AML-193 (cell line): ENCODE data around the gene STK36.

Source experiments
- DNase-seq, 2 experiments: peaks; one replicate each; lab custom pipeline; 2025; lab: John Stamatoyannopoulos, UW

STK36 gene

DNA sequence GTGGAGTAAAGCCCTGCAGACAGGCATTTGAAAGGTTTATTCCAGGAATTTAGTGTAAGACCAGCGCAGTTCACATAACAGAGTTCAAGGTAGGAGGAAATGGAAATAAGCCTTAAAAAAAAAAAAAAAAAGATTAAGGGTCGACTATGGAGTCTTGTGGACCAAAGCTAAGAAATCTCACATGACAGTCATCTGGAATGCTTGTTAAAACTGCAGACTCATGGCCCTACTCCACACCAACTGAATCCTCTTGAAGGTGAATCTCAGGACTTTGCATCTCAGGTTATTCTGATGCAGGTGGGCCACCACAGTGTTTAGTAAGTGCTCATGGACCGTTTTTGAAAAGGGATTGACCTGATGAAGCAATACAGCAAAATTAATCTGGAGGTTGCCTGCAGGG, 47.6 kb downstream of the STK36 start:
- DNase-seq, result no peak

DNA sequence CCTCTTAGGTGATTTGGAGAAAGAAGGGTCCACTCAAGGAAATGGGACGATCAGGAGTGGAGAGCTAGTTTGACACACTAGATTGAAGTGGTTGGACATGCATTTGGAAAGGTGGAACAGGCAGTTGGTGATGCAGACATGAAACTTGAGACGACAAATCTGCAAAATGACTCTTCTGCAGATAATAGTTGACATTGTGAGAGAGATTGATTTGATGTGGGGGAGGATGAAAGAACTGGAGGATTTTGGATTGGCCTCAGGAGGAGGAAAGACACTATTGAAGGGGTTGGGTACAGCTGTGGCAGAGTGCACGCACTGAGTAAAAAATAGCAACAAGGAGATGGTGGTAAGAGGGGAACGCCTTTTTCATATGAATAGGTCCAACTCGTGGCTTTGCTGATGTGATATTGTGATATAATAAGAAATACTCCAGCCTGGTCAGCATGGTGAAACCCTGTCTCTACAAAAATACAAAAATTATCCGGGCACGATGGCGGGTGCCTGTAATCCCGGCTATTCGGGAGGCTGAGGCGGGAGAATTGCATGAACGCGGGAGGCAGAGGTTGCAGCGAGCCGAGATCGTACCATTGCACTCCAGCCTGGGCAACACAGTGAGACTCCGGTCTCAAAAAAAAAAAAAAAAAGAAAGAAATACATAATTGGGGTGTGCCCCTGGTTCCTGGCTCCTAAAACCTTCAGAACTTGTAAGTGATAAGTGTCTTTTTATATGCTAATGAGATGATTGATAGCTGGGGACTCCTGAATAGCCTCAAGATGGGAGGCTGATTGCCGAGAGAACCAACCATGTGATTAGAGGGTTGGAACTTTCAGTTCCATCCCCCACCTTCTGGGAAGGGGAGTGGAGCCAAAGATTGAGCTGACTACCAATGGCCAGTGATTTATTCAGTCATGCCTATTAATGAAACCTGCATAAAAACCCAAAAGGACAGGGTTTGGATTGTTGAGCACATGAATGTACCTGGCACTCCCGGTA, 48.5 kb downstream of the STK36 start:
- no peak for DNase-seq

DNA sequence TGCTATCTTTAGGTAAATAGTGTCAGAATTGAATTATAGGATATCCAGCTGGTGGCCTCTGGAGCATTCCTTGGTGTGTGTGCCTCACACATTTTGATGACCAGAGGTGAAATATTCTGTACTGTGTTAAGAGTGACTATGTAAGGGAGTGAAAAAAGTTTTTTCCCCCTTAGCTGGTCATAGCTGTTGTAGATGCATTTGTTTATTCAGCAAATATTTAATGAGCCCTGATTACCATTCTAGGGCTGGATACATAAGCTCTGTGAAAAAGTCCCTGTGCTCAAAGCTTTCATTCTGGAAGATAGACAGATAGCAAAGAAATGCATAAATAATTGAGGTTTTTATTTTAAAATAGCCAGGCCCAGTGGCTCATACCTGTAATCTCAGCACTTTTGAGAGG, 49.6 kb downstream of the STK36 start:
- no peak for DNase-seq

DNA sequence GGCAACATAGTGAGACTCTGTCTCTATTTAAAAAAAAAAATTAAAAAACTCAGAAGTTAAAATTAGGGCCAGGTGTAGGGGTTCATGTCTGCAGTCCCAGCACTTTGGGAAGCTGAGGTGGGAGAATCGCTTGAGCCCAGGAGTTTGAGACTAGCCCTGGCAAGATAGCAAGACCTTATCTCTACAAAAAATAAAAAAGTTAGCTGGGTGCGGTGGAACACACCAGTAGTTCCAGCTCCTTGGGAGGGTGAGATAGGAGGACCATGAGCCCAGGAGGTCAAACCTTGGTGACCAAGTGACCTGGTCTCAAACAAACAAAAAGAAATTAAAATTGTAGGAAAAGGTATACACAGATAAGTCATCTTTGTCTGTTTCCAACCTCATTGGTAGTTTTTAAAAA, 50.0 kb downstream of the STK36 start:
- DNase-seq, result no peak

DNA sequence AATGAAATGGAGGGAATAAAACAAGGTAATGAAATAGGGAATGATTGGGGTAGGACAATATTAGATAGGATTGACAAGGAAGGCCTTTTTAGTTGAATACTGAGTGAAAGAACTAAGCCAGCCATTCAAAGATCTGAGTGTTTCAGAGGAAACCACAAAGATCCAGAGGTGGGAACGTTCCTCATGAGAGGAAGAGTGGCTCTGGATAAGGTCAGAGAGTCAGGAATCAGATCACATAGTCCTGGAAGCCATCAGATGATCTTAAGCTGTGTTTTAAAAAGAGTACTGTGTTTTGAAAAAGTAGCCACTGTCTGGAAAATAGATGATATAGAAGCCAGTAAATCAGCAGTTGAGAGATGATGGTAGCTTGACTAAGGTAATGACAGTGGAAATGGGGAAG, 50.5 kb downstream of the STK36 start:
- DNase-seq, result no peak

DNA sequence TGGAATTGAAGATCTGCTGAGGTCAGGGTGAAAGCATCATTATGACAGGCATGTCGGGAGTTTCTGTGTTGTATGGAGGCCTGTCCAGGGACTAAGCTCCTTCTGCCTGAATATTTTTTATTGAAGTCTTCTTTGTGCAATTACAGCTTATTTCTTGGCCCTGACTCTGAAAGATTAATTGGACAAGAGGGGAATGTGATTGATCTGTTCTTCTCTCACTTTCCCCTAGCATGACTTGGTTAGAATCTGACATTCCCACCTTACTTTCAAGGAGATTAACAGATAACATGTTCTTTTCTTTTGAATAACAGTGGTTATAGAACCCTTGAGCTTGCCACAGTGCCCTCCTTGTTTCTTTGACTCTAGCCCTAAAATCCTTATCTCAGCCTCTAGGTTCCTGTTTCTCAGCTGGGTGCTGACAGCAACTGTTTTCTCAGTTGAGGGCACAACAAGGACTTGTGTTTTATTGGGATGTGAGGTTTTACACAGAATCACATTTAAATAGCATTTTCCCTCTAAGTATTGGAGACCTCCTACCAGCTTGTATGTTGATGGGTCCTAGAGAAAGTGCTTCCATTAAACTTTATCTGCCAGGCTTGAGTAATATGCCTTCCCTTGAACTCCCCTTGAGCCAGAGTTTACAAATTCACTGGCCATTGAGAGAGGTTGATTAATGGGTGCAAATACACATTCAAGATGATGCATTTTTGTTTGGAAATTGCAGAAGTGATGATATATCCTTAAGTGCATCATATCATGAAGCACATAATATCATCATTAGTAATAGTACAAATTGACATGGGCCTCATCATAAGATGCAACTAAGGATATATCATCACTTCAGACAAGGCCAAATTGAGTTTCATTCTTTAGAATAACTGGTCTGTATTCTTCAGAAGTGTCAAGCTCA, 51.2 kb downstream of the STK36 start:
- peak in 1 of 2 experiments; percentile 8 for DNase-seq

DNA sequence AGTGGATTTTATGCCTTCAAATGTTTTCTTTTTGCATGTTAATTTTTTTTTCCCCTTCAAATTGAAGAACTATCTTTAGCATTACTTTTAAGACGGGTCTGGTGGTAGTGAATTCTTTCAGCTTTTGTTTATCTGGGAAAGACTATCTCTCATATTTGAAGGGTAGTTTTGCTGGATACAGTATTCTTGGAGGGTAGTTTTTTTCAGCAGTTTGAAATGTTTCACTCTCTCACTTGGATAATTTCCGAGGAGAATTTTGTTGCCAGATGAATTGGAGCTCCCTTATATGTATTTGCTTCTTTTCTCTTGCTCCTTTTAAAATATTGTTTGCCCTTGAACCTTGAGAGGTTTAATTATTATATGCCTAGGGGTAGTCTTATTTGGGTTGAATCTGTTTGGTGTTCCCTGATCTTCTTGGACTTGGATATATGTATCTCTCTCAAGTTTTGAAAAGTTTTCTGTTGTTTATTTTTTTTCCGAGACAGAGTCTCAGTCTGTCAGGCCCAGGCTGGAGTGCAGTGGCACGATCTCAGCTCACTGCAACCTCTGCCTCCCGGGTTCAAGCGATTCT, 54.2 kb downstream of the STK36 start:
- no peak for DNase-seq

DNA sequence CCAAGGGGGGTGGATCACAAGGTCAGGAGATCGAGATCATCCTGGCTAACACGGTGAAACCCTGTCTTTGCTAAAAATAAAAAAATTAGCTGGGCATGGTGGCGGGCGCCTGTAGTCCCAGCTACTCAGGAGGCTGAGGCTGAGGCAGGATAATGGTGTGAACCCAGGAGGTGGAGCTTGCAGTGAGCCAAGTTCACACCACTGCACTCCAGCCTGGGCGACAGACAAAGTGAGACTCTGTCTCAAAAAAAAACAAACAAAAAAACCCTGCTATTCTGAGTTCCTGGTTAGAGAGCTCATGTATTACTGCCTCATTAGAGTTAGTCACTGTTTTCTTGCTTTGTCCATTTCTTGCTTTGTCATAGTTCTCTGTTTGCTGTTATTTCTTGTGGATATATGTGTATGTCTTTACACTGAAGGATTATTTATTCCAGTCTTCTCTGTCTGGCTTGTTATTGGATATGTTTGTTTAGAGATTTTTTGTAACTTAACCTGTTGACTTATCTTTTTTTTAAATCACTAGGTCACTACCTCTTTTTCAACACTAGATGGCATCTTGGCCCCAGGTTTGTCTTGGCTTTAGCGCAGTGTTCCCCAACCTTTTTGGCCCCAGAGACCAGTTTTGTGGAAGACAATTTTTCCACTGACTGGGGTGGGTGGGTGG, 55.7 kb downstream of the STK36 start:
- peak; percentile 59 to 69 for DNase-seq

DNA sequence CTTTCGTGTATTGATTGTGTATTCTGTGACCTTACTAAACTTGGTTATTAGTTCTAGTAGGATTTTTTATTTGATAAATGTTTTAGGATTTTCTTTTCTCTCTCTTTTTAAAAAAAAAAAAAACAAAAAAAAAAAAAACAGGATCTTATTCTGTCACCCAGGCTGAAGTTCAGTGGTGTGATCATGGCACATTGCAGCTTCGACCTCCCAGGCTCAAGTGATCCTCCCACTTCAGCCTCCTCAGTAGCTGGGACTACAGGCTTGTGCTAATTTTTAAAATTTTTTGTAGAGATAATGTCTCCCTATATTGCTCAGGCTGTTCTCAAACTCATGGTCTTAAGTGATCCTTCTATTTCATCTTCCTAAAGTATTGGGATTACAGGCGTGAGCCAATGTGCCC, 57.8 kb downstream of the STK36 start:
- DNase-seq, result no peak

DNA sequence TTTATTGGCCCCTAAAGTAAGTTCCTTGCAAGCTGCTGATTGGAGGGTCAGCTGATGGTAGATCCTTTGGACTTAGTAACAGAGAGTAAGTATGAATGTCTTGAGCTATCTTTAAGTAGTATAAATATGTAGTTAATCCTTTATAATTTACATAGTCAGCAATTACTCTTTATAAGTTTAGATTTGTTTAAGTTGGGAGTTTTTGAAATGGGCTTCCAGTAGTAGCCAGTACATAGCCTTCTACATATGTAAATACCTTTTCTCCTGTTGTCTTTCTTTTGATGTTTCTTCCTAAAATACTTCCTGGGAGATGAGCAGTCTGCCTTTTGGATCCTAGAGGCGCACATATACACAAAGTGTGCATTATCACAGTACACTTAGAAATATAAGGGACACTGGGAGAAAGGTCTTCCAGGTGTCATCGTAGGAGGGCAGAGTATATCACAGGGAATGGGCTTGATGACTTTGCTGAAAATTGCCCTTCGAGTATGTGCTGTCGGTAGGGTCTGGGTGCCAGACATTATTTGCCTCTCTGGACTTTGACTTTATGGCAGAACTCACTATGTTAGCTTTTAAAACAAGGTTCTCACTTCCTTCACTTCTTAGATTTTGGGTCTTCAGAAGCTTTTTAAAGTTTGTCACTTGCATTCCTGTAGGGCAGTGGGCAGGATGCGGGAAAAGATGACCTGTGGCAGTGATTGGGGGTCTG, 60.3 kb downstream of the STK36 start:
- DNase-seq, result no peak

DNA sequence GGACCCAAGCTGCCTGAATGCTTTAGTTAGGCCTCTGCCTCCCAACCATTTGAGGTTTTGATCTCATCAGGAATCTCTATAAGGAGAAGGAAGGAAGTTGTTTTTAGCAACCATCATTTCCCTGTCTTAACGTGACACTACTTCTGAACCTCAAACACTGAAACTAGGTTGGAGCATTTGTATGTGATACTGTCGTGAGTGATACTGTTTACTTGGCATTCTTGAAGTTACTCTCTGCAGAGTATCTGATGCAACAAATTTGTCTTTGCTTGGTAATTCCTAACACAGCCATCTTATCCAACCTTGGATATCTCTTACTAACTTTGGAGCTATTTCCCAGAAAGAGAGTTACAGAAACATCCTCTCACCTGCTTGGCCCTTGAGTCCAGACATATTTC, 60.9 kb downstream of the STK36 start:
- DNase-seq, result no peak

DNA sequence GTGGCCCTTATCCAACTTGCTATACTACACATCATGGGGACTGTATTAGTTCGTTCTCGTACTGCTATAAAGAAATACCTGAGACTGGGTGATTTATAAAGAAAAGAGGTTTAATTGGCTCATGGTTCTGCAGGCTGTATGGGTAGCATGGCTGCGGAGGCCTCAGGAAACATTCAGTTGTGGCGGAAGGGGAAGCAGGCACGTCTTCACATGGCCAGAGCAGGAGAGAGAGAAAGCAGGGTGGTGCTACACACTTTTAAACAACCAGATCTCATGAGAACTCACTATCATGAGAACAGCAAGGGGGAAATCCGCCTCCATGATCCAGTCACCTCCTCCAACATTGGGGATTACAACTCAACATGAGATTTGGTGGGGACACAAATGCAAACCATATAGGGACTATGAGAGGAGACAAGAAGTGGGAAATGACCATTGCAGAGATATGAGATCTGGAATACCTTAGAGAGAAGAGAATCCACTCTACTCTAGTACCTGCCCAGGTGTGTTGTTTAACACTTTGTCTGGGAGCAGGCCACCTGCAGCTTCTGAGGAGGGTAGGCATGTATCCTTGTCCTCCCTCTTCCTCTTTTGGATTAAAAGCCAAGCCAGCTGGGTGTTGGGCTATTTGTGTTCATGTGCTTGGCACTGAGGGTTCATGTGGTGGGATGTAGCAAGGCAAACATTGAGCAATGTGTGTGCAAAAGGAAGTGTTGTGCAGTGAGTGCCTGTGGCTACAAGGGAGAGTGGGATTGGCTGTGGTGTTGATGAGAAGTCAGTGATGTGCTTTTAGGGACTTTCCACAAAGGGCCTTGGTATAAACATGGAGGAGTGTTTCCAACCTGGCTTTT, 61.5 kb downstream of the STK36 start:
- DNase-seq, result peak; percentile 96 to 98

DNA sequence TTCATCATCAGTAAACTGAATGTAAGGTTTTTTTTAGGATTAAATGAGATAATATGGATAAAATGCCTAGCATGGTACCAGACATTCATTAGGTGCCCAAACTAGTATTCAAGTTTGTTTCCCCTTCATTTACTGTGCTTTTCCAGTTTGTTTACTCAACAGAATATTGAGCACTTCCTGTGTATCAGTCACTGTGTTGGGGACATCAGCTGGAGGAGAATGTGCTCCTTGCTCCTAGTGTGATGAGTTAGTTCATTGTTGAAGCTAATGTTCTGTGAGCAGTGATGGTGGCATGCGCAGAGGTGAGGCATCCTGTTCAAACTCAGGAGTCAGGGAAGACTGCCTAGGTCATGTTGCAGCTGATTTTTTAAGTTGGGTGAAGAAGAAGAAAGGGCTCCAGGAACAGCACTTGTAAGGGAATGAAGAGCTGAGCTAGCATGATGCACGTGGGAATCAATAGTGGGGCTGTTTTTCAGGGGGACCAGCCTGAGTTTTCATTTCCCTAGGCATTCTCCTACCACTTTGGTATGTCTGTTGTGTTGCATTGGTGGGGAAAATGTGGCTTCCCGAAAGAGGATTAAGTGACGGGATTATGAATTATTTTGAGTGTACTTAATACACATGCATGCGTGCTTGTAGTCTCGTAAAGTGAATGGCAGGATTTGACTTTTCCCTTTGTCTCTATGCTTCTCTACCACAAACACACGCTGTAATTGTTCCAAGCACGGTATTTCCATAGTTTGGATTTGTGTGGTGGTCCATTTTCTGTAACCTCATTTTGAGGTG, 62.5 kb downstream of the STK36 start:
- no peak for DNase-seq

DNA sequence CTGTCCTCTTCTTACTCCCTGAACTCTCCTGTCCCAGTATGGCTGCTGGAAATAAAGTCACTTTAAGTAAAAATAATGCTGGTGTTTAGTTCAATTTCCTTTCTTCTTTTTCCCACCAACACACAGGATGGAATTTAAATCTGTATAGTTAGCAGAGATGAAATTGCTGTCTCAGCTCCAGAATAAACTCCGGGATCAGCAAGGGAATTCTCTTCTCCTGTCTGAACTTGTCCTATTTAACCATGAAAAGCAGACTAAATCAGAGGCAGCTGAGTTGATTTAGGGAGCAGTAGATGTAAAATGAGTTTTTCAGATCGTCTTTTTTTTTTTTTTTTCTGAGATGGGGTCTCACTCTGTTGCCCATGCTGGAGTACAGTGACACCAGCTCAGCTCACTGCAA, 64.6 kb downstream of the STK36 start:
- DNase-seq, result no peak

DNA sequence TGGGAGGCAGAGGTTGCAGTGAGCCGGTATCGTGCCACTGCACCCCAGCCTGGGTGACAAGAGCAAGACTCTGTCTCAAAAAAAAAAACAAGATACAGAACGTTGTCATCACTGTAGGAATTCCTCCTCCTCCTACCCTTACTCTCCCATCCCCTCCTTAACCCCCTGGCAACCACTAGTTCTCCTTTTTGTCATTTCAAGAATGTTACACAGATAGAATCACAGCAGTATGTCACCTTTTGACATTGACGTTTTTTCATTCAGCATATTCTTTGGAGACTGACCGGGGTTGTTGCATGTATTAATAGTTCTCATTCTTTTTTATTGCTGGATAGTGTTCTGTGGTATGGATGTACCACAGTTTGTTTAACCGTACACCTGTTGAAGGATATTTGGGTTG, 71.2 kb downstream of the STK36 start:
- DNase-seq, result peak in 1 of 2 experiments; percentile 27

DNA sequence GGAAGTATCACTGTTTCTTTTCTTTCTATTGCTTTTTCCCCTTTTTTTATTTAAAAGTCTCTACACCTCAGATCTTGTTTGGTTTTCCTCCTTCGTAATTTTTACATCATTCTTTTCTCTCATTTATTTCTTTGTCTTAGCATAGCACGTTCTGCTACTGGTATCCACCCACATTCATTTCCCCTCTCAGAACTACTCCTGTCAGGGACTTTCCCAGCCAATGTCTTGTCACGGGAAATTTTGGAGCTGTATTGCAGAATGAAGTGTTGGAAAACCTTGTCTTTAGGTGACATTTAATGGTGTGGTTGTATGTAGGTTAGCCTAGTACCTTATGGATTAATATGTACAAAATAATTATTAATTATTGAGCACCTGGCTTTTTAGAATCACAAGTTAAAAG, 72.7 kb downstream of the STK36 start:
- no peak for DNase-seq

DNA sequence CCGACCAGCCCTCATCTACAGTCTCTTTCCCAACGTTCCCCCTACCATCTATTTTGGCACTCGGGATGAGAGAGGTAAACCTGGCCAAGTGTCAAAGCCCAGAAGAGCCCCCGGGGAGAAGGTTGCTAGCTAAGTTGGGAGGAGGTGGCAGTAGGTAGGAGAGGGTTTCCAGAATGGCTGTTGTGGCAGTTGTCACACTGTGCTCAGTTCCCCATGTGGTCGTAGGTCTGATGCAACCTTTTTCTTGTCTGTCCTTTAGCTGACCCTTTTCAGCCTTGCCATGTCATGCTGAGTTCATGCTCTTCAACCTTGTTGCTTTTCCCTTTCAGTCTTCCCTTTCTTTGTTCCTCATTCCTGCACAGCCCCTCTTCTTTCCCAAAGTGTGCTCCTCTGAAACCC, 73.3 kb downstream of the STK36 start:
- DNase-seq, result peak; percentile 89 to 91

DNA sequence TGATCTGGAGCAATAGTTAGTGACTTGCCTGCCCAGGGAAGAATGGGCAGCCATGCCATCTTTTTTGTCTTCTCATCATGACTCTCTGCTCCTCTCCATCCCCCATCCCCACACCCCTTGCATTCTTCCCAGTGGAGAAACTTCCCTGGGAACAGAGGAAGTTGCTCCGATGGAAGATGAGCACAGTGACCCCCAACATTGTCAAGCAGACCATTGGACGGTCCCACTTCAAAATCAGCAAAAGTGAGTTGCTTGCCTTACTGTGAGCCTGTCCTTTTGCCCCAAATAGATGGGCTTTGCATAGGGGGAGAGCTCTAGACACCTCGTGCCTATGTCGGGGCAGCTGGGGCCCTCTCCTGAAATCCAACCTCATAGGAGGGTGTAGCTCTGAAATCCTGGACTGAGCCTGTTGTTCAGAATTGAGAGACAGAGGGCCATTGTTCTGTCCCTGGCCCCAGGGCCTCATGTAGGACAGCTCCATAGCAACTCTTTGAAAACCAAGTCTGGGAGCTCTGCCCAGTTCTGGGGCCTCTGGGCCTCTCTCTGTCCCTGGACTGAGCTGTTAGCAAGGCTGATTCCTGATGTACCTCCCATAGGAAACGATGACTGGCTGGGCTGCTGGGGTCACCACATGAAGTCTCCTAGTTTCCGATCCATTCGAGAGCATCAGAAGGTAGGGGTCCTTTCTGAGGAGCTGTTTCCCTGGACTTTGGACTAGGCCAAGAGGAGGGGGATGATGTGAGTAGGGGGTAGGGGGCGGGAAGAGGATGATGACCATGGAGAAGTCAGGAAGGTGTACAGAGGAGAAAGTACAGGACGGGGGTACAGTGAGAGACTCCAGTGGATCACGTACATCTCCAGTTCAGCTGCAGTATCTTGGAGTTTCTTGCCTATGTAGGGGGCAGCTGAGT, 73.9 kb downstream of the STK36 start:
- no peak for DNase-seq

DNA sequence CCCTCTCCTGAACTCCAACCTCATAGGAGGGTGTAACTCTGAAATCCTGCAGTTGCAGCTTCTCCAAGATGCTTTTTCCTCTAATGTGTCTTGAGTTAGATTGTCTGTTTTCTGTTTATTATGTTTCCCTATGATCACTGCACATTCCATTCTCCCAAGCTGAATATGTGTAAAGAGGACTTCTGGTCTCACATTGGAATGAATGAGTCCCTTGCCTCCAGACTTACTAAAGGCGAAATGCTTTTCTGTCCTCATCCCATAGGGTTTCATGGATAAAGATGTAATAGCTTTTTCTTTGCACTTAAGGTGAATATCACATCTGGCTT, 74.5 kb downstream of the STK36 start:
- no peak for DNase-seq
